Measurements from ENCODE around the gene RBX1. TPM values are rescaled to one million over a fixed set of nuclear protein-coding genes. Genes with fewer than 3 reads are reported as not detected.

Gene RBX1
- total RNA-seq, 8 experiments from 2014 or later = 48.7 to 109 (median 67.6) TPM

DNA sequence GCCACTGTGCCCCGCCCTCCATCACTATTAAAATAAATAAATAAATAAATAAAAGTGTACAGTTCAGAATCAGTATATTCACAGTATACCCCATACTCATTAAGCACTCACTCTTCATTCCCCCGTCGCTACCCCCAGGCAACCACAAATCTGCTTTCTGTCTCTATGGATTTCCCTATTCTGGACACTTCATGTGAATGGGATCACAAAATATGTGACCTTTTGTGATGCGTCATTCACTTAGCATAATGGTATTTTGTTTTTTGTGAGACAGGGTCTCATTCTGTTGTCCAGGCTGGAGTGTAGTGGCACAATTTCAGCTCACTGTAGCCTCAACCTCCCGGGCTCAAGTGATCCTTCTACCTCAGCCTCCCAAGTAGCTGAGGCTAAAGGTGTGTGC, 52.8 kb downstream of the RBX1 start:
- WGBS, 10 experiments = 80 to 100% (median 95%) methylated on average over 1 to 5 of the region's 5 CpGs; no CpG with 5 or more reads in 3 of the 10 experiments
- no peak overlapping the region for H3K4me3 ChIP-seq
- no peaks in the 10 kb centered on the region for H3K4me1 ChIP-seq (replicated peaks in 1 of 2)
- in situ Hi-C loops (cut with MboI; ENCODE audit: low pct_unique_long_range_greater_than_20kb in 2 of 9, low sequenced_read_pairs in 9 of 9, unreplicated experiment in 9 of 9) = no loop called here
- H3K27ac ChIP-seq = no peak overlapping the region
- no peak for ATAC-seq (replicated peaks in 6 of 8)

DNA sequence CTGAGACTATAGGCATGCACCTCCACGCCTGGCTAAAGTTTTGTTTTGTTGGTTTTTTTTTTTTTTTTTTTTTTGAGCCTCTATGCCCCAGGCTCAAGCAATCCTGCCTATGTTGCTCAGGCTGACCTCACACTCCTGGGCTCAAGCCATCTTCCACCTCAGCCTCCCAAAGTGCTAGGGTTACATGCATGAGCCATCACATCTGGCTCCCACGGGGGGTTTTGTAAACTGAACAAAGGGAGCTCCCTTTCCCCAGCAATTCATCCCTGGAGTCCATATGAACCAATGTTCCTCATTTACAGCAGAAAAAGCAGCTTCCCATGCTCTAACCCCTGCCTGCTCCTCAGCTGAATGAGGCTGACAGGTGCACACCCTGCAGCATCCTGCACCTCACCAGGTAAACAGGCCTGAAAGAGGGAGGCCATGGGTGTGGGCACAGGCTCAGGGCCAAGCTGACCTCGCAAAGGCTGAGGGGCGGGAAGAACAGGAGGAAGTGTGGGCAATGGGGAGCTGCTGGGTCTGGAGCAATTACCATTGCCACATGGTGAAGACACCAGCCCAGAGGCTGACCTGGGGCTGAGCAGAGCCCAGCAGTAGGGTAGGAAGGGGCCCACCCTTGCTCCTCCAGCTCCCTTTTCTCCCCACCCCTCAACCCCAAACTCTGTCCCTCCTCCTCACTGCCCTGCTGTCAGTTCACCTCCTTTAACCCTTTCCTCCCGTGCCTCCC, 58.2 kb downstream of the RBX1 start:
- Histone ChIP-seq H3K4me1 (replicated peaks in 1 of 2) (no peaks in the 10 kb centered on the region), H3K4me3 (no peak overlapping the region), H3K27ac (no peak overlapping the region)
- in situ Hi-C loops (cut with MboI; ENCODE audit: low pct_unique_long_range_greater_than_20kb in 2 of 9, low sequenced_read_pairs in 9 of 9, unreplicated experiment in 9 of 9) = no loop called here
- ATAC-seq (replicated peaks in 6 of 8) = peak in 2 of 8 experiments; percentile 43 to 45
- WGBS, 10 experiments = 0 to 83% (median 44%) methylated on average over 1 to 4 of the region's 5 CpGs; no CpG with 5 or more reads in 2 of the 10 experiments

GRCh38 chr22:41015003-41015402, 63.8 kb downstream of the RBX1 start:
- Histone ChIP-seq H3K4me3 (no peak overlapping the region), H3K27ac (no peak overlapping the region), H3K4me1 (replicated peaks in 1 of 2) (no peaks in the 10 kb centered on the region)
- WGBS, 10 experiments = 14 to 90% (median 68%) methylated on average over 2 to 4 of the region's 4 CpGs
- no peak for ATAC-seq (replicated peaks in 6 of 8)
- in situ Hi-C loops (cut with MboI; ENCODE audit: low pct_unique_long_range_greater_than_20kb in 2 of 9, low sequenced_read_pairs in 9 of 9, unreplicated experiment in 9 of 9) = no loop called here

- WGBS, 10 experiments = 20 to 48% (median 30%) methylated on average over 1 to 10 of the region's 19 CpGs; no CpG with 5 or more reads in 4 of the 10 experiments
- Histone ChIP-seq H3K27ac (peak overlapping the region; percentile 80 to 83), H3K4me3 (peak overlapping the region; percentile 40 to 64 (median 47)), H3K4me1 (replicated peaks in 1 of 2) (peaks cover 8 to 11% of the 10 kb centered on the region in 2 donors)
- in situ Hi-C loops (cut with MboI; ENCODE audit: low pct_unique_long_range_greater_than_20kb in 2 of 9, low sequenced_read_pairs in 9 of 9, unreplicated experiment in 9 of 9) = no loop called here
- ATAC-seq (replicated peaks in 6 of 8) = no peak
Observed at GRCh38 chr22:41021061-41021612, 70.0 kb downstream of the RBX1 start.

DNA sequence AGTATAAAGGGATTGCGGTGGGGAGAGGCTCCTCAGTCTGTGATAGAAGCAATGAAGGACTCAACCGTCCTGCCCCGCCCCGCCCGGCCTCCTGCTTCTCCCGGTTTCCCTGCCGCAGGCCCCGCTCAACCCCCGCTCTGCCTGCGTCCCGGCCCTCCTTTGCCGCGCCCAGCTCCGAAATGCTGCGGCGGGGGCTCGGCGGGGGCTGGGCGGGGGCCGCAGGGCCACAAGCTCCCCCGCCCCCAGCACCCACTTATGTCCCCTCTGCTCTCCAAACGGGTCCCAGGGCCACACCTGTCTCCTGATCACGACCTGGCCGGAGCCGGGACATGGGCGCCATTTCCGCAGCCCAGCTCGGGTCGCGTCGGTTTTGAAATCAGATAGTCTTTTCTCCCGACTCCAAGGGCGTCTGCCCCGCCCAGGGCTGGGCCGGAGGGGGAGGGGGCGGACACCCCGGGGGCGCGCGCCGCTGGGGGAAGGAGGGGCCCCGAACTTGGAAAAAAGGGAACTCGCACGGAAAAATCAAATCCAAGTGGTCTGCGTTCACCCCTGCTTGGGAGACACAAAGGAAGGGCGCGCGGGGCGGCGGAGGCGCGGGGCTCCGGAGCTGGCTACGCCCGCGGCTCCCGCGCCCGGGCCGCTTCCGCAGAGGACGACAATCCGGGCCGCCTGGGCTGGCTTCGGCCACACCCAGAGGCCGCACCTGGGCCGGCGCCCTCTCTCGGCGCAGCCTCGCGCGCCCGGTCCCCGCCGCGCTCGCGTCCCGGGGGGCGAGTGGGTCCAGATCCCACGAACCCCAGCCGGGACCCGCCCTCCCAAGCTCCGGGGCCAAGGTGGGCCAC, 70.7 kb downstream of the RBX1 start:
- H3K27ac ChIP-seq = peak overlapping the region; percentile 80 to 83
- WGBS, 10 experiments = 1% methylated on average over 12 of the region's 85 CpGs; no CpG with 5 or more reads in 9 of the 10 experiments
- in situ Hi-C loops (cut with MboI; ENCODE audit: low pct_unique_long_range_greater_than_20kb in 2 of 9, low sequenced_read_pairs in 9 of 9, unreplicated experiment in 9 of 9) = no loop called here
- peak; percentile 70 to 80 (median 77) for ATAC-seq (replicated peaks in 6 of 8)
- peaks cover 8 to 11% of the 10 kb centered on the region in 2 donors for H3K4me1 ChIP-seq (replicated peaks in 1 of 2)
- peak overlapping the region; percentile 40 to 64 (median 47) for H3K4me3 ChIP-seq

- Histone ChIP-seq H3K4me3 (peak overlapping the region; percentile 40 to 64 (median 47)), H3K27ac (peak overlapping the region; percentile 80 to 83), H3K4me1 (replicated peaks in 1 of 2) (peaks cover 8 to 11% of the 10 kb centered on the region in 2 donors)
- 0 to 70% (median 24%) methylated on average over 2 to 13 of the region's 46 CpGs; no CpG with 5 or more reads in 1 of the 10 experiments for WGBS, 10 experiments
- peak; percentile 83 to 93 (median 92) for ATAC-seq (replicated peaks in 6 of 8)
- in situ Hi-C loops (cut with MboI; ENCODE audit: low pct_unique_long_range_greater_than_20kb in 2 of 9, low sequenced_read_pairs in 9 of 9, unreplicated experiment in 9 of 9) = no loop called here
Observed at GRCh38 chr22:41022470-41023298, 71.5 kb downstream of the RBX1 start.

Other genes with a start within 250 kb of the RBX1 start
- 10 to 100 TPM; 11.6 to 25.9 (median 19.3) TPM for gene SLC25A17, start 132.0 kb upstream of the RBX1 start, total RNA-seq
- gene ST13, start 94.7 kb upstream of the RBX1 start, total RNA-seq = 100 to 1,000 TPM; 195 to 321 (median 222) TPM
- gene XPNPEP3, start 94.2 kb upstream of the RBX1 start, total RNA-seq = 10 to 100 TPM; 10.8 to 28.1 (median 16.9) TPM
- gene DNAJB7, start 89.3 kb upstream of the RBX1 start, total RNA-seq = 1 to 10 TPM in 5 of 8 experiments, under 1 TPM in 3; 0.56 to 2.8 (median 1.3) TPM
- gene EP300, start 141.2 kb downstream of the RBX1 start, total RNA-seq = 10 to 100 TPM; 21.8 to 82.2 (median 32.4) TPM

Data from motor neuron (in vitro differentiated cells).